HL-60 (cell line): Measurements from ENCODE around the gene EPS8.

Experiments
- DNase-seq, 2 experiments: peaks; one replicate each; pipeline ENCODE4 v3.0.0-alpha.2; 2010 to 2020; ENCODE audit warnings: low read depth in 1 of 2, low spot score in 1 of 2
- H3K27ac ChIP-seq: fragments of 250-450 bp; sonication (Bioruptor Pico); replicated peaks from 2 replicates; pipeline ENCODE4 v1.5.1; 2020; ENCODE audit warnings: mild to moderate bottlenecking, moderate library complexity
- H3K27me3 ChIP-seq: fragments of 250-450 bp; sonication (Bioruptor Pico); 2 replicates; pipeline ENCODE4 v1.5.1; 2021; ENCODE audit warnings: mild to moderate bottlenecking, moderate library complexity; ENCODE audit not compliant: insufficient read depth, poor library complexity, severe bottlenecking
- H3K4me3 ChIP-seq: replicated peaks from 2 replicates; pipeline ENCODE4 v1.5.1; 2011; ENCODE audit warnings: mild to moderate bottlenecking, control low read depth, low read length; ENCODE audit not compliant: insufficient read depth
- GABPA ChIP-seq: IDR thresholded peaks from 2 replicates; pipeline ENCODE4 v1.6.1; 2012; ENCODE audit warnings: low read depth
- POLR2AphosphoS5 ChIP-seq: IDR thresholded peaks from 2 replicates; pipeline ENCODE4 v1.6.1; 2012; ENCODE audit warnings: low read depth
- SPI1 ChIP-seq: IDR thresholded peaks from 2 replicates; pipeline ENCODE4 v1.6.1; 2012; ENCODE audit warnings: low read depth, mild to moderate bottlenecking, borderline replicate concordance
- TF ChIP-seq, protein P1 (sequence below): IDR thresholded peaks from 2 replicates; pipeline ENCODE4 v1.6.1; 2012; ENCODE audit warnings: low read depth; ENCODE audit not compliant: insufficient replicate concordance
- TF ChIP-seq, protein P2 (sequence below): IDR thresholded peaks from one replicate; pipeline ENCODE4 v1.5.1; 2011; ENCODE audit warnings: low read length, control low read depth, inconsistent platforms; ENCODE audit not compliant: insufficient read depth

EPS8 gene

DNA sequence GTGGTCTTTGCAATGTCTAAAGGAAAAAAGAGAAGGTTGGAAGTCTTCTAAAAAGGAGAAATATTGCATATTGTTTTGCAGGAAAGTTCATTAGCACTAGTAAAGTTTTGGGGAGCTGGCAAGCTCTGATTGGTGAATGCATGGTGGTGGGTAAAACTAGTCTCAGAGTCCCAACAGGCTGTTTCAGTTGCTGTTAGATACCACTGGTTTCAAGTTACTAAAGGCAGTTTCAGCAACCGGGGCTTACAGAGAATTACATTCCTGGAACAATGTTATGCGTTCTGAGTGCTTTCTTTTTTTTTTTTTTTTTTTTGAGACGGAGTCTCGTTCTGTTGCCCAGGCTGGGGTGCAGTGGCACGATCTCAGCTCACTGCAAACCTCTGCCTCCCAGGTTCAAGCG lies 208.2 kb downstream of the EPS8 start:
- H3K4me3 ChIP-seq: no peak overlapping the region
- no peaks in the 10 kb centered on the region for H3K27me3 ChIP-seq
- no peak overlapping the region for H3K27ac ChIP-seq
- TF ChIP-seq, protein P1, sequence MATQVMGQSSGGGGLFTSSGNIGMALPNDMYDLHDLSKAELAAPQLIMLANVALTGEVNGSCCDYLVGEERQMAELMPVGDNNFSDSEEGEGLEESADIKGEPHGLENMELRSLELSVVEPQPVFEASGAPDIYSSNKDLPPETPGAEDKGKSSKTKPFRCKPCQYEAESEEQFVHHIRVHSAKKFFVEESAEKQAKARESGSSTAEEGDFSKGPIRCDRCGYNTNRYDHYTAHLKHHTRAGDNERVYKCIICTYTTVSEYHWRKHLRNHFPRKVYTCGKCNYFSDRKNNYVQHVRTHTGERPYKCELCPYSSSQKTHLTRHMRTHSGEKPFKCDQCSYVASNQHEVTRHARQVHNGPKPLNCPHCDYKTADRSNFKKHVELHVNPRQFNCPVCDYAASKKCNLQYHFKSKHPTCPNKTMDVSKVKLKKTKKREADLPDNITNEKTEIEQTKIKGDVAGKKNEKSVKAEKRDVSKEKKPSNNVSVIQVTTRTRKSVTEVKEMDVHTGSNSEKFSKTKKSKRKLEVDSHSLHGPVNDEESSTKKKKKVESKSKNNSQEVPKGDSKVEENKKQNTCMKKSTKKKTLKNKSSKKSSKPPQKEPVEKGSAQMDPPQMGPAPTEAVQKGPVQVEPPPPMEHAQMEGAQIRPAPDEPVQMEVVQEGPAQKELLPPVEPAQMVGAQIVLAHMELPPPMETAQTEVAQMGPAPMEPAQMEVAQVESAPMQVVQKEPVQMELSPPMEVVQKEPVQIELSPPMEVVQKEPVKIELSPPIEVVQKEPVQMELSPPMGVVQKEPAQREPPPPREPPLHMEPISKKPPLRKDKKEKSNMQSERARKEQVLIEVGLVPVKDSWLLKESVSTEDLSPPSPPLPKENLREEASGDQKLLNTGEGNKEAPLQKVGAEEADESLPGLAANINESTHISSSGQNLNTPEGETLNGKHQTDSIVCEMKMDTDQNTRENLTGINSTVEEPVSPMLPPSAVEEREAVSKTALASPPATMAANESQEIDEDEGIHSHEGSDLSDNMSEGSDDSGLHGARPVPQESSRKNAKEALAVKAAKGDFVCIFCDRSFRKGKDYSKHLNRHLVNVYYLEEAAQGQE: no peak
- DNase-seq: no peak

DNA sequence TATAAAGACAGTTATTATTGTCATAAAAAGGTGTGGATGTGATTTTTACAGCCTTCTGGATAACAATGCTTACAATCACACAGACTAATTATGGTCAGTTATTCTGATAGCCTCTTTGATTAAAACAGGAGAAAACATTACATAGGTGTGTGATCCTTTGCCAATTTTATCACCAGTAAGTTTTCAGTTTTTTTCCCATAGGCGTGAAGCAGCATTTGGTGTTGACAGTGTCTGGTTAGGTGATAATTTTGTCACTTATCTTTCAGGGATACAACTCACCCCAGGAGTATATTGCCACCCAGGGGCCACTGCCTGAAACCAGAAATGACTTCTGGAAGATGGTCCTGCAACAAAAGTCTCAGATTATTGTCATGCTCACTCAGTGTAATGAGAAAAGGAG lies 208.8 kb downstream of the EPS8 start:
- no peak for DNase-seq
- TF ChIP-seq SPI1 (no peak), POLR2AphosphoS5 (no peak), GABPA (no peak)
- TF ChIP-seq, protein P1: no peak
- TF ChIP-seq, protein P2, sequence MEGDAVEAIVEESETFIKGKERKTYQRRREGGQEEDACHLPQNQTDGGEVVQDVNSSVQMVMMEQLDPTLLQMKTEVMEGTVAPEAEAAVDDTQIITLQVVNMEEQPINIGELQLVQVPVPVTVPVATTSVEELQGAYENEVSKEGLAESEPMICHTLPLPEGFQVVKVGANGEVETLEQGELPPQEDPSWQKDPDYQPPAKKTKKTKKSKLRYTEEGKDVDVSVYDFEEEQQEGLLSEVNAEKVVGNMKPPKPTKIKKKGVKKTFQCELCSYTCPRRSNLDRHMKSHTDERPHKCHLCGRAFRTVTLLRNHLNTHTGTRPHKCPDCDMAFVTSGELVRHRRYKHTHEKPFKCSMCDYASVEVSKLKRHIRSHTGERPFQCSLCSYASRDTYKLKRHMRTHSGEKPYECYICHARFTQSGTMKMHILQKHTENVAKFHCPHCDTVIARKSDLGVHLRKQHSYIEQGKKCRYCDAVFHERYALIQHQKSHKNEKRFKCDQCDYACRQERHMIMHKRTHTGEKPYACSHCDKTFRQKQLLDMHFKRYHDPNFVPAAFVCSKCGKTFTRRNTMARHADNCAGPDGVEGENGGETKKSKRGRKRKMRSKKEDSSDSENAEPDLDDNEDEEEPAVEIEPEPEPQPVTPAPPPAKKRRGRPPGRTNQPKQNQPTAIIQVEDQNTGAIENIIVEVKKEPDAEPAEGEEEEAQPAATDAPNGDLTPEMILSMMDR: no peak
- Histone ChIP-seq H3K4me3 (no peak overlapping the region), H3K27ac (no peak overlapping the region), H3K27me3 (no peaks in the 10 kb centered on the region)

DNA sequence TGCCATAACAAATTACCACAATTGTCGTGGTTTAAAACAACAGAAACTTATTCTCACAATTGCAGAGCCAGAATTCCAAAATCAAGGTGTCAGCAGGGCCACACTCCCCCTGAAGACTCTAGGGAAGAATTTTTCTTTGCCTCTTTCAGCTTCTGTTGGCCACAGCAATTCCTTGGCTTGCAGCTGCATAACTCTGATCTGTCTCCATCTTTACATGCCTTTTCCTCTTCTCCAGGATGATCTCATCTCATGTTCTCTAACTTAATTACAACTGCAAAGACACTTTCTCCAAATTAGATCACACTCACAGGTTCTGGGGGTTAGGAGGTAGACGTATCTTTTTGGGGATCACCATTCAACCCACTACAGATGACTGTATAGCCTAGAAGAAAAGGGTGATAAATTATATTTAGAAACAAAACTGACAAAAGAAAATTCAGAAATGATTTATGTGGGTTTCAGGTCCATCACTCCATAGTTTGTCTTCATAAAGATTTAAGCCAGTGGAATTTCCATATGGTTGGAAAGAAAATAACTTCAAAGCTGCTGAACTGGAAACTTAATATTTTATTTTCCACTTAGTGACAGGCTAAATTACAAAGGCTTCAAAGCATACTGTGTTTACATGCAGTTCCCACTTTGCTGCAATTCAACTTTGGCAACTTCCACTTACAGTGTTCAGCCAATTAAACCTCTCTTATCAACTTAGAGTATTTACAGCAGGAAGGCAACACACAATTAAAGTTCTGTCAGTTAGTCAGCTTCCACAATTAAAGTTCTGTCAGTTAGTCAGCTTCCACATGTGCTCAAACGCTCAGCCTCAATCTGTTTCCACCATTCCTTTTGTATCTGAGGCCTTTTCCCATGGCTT lies 213.3 kb downstream of the EPS8 start:
- no peak overlapping the region for H3K27ac ChIP-seq
- H3K4me3 ChIP-seq: no peak overlapping the region
- TF ChIP-seq, protein P1: no peak
- TF ChIP-seq, protein P2: no peak
- TF ChIP-seq GABPA (no peak), SPI1 (no peak), POLR2AphosphoS5 (no peak)
- no peaks in the 10 kb centered on the region for H3K27me3 ChIP-seq
- DNase-seq: no peak
